Cardiac fibroblast (primary cell): ENCODE results near the gene GPLD1.
A peak's percentile ranks its signal among the peaks of the same experiment; 100 is the strongest.

Source experiments
- DNase-seq, 2 donors: peaks; one replicate each; pipeline versions ENCODE4 v3.0.0 to v3.0.0-alpha.2; 2010; ENCODE audit warnings: low read depth in 2 of 2
- H3K4me3 ChIP-seq, 2 donors: replicated peaks in 1 of 2; 1 replicate in 1 of 2; 2 replicates in 1 of 2; pipeline ENCODE4 v1.5.1; 2011; ENCODE audit warnings: low read depth in 2 of 2, low read length in 2 of 2, mild to moderate bottlenecking in 2 of 2, moderate library complexity in 1 of 2
- TF ChIP-seq, protein P1 (sequence below): IDR thresholded peaks from one replicate; pipeline ENCODE4 v1.5.1; 2011; ENCODE audit warnings: low read depth, mild to moderate bottlenecking, low read length, inconsistent platforms

GPLD1 gene

GRCh38 chr6:24432611-24433010 is 56.8 kb downstream of the GPLD1 start:
- no peak for DNase-seq

DNA sequence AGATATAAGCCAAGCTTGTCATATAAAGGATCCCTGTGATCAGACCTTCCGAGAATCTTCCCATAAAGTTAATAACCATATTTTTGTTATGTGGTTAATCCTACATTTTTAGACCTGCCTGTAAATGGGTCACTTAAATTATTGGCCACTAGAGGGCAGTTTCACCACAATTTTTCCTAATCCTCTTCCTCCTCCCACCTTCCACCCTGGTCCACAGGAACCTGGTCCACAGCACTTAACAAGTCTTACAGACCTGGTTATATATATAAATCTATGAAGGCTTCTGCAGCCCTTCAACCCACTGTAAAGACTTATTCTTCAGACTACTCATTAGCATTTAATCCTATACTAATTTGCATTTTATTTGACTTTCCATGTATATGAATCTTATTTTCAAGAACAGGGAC is 58.3 kb downstream of the GPLD1 start:
- peak; percentile 66 to 73 for DNase-seq
- H3K4me3 ChIP-seq, result no peak overlapping the region
- TF ChIP-seq, protein P1, sequence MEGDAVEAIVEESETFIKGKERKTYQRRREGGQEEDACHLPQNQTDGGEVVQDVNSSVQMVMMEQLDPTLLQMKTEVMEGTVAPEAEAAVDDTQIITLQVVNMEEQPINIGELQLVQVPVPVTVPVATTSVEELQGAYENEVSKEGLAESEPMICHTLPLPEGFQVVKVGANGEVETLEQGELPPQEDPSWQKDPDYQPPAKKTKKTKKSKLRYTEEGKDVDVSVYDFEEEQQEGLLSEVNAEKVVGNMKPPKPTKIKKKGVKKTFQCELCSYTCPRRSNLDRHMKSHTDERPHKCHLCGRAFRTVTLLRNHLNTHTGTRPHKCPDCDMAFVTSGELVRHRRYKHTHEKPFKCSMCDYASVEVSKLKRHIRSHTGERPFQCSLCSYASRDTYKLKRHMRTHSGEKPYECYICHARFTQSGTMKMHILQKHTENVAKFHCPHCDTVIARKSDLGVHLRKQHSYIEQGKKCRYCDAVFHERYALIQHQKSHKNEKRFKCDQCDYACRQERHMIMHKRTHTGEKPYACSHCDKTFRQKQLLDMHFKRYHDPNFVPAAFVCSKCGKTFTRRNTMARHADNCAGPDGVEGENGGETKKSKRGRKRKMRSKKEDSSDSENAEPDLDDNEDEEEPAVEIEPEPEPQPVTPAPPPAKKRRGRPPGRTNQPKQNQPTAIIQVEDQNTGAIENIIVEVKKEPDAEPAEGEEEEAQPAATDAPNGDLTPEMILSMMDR, result peak; percentile 56

More at GRCh38 chr6:24432611-24433010, 56.8 kb downstream of the GPLD1 start:
- H3K4me3 ChIP-seq, result no peak overlapping the region
- TF ChIP-seq, protein P1, result no peak

DNA sequence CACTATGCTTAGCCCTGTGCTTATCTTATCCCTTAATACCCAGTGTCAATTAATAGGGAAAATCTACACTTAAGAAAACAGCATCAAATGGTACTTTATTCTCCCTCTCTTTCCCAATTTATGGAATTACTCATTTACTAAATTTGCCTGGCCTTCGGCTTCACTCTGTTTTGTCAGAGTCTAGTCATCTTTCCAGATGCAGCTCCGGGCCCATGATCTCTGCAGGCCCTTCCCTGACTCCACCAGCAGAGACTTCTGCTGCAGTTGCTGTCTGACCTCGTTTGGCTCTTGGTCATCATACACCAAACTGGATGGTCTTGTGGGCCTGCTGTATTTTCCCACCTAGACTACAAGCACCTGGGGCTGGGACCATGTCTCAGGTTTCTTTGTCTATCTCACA is 59.3 kb downstream of the GPLD1 start:
- peak in 1 of 2 donors; percentile 18 for DNase-seq
- TF ChIP-seq, protein P1, result no peak
- H3K4me3 ChIP-seq, result no peak overlapping the region

- no peak overlapping the region for H3K4me3 ChIP-seq
- TF ChIP-seq, protein P1, result no peak
- no peak for DNase-seq
These were observed 60.2 kb downstream of the GPLD1 start for GRCh38 chr6:24429146-24429545.

GRCh38 chr6:24428615-24429014 is 60.8 kb downstream of the GPLD1 start:
- no peak overlapping the region for H3K4me3 ChIP-seq
- DNase-seq, result peak; percentile 10 to 62
- TF ChIP-seq, protein P1, result no peak

DNA sequence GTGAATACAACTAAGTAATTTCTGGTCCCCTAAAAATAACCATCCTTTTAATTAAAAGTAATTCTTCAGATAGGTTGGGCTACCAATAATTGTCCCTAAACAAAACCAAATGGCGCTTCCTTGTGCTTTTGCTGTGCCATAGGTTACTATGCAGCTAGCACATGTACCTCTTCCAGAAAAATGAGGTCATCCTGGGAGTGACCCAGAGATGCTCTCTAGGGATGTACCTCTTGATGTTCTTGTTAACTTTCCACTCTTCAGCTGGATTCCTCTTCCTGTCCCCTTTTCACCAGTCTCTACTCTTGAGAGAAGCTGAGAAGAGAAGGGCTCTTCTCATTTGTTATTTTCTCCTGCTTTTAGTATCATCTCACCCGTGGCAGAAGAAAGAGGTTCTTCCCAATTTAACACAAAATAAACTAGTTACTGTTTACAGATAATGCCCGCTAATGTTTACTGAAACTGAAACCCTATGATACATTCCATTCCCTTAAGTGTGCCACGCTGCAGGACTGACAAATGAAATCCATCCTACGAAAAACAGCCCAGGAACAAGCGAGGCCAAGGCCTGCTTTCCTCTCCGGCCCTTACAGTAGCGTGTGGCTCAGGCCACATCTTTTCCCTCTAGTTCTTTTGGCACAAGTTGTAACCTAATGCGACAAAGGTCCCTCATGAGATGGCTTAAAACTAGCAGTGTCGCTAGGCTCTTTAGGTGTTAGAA is 62.5 kb downstream of the GPLD1 start:
- TF ChIP-seq, protein P1, result no peak
- no peak for DNase-seq
- H3K4me3 ChIP-seq, result no peak overlapping the region

GRCh38 chr6:24425091-24425490 is 64.3 kb downstream of the GPLD1 start:
- H3K4me3 ChIP-seq, result no peak overlapping the region
- TF ChIP-seq, protein P1, result no peak
- DNase-seq, result no peak
